CD4-positive, alpha-beta T cell treated with Interleukin-4 for 1 hour (primary cell): Measurements from ENCODE around the gene MEGF9.
"Not testable (repeated sequence)": the region's sequence is repeated elsewhere in the genome, so short reads cannot be mapped to it uniquely, and the experiment has no call there.

Experiments
- DNase-seq, 2 donors: peaks; one replicate each; pipeline ENCODE4 v3.0.0-alpha.2; 2020 to 2022

Gene MEGF9

DNA sequence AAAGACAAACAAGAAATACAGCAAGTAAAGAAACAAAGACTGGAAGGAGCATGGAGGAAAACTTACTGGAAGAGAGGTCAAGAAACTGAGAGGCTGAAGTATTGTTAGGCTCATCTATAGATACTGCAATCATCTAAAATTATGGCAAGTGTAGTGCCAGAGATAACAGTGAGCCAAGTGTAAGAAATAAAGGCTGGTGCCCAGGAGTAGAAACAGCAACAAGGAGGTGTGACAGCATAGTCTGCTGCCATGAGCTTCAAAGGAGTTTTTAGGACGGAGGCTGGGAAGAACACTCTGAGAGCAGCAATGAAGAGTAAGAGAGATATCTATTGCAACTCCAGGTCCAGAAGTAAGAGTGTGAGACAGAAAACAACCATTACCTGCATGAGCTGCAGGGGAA lies 60.5 kb downstream of the MEGF9 start:
- no peak for DNase-seq

DNA sequence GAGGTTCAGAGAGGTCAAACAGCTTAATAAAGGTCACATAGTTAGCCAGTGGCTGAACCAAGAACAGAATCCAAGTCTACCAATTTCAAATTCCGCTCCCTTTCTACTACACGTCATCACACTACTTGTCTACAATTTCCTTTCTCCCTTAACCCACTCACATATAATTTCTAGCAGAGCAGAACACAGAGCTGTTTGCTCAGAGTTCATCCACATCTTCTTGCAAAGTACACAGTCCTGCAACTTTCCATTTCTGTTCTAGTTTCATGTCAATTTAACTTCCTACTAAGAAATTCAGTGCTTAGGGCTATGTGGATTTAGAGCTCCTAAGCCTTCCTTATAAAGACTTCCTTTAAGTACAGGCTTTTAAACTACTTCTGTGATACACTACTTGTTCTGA lies 61.3 kb downstream of the MEGF9 start:
- no peak for DNase-seq

DNA sequence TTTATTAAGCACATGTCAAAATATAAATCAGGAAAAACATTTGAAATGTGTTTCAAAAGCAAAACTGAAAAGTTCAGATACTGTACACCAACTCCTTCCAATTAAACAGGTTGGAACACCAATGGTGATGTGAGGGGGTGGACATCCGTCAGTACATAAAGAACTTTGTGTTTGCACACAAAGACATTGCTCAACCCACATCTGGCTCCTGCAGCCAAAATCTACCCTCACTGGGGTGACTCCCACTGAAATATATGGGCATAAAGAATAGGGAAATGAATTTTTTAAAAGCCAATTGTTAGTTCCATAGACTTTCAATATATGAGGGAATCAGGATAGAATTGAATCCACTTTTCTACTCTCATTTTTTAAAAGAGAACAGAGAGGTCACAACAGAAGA lies 63.9 kb downstream of the MEGF9 start:
- DNase-seq, result no peak

DNA sequence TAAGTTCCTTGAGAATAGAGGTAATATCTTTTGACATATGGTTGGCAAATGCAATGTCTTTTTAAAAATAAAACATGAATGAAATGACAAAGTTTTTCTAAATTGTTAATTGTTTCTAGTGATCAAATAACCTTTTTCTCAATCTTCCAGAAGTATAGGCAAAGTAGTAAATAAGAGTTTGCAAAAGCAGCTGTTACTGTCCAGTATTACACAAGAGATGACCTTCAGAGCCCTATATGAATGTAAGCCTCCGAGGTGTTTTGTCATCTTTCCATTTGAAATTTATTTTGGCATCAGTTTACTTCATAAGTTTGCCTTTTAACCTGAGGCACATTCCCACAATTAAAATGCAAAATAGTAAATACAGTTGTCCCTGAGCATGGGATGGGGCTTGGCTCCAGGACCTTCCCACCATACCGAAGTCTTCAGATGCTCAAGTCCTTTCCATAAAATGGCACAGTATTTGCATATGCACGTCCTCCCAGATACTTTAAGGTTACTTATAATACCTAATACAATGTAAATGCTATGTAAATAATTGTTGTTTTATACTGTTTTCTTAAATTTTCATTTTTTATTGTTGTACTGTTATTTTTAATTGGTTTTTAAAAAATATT lies 65.6 kb downstream of the MEGF9 start:
- DNase-seq, result no peak

DNA sequence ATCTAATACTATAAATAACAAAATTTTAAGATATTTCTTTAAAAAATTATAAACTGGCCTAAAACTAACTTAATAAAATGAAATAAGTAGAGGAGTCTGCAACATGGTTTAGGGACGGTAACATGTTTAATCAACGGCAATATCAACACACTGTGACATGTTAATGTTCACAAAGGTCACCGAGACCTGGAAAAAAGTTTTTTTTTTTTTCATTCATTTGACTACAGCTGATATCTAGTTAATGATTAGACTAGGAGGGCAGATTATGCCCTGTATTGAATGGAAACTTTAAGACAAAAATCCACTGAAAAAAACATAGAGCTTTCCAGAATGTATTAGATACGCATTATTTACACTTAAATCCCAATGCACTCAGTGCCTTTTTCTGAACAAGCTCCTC lies 67.3 kb downstream of the MEGF9 start:
- no peak for DNase-seq

DNA sequence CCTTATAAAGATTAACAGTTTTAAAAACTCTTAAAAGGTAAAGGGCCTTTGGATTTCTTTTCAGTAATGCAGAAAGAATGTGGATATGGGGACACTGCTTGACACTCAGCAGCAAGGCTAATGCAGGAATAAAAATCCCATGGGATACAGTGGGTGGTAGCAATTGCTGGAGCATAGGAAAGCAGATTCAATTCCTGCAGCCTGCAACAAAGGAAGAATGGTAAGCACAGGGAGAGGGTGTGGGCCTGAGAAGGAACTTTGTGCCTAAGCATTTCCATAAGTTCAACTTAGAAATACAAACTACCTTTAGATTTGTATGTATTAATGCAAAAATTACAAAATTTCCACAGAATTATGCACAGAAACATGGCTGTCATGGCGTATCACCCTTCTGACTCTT lies 68.5 kb downstream of the MEGF9 start:
- no peak for DNase-seq

DNA sequence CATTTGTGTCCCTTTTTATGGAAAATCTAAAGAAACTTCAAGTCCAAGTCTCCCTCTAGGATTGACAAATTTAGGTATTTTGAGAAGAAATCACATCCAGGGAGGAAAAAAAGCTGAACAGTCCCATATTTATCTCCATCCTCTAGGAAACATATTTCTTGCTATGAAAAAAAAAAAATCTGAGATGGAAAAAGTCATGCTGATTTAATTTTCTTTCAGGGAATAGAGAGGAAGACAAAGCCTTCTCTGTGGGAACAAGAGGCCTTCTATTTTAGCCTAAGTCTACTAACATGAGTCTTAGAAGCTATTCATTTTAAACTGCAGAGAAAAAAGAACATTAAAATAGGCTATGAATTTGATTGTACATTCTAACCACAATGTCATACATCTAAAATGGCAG lies 71.2 kb downstream of the MEGF9 start:
- DNase-seq, result no peak

DNA sequence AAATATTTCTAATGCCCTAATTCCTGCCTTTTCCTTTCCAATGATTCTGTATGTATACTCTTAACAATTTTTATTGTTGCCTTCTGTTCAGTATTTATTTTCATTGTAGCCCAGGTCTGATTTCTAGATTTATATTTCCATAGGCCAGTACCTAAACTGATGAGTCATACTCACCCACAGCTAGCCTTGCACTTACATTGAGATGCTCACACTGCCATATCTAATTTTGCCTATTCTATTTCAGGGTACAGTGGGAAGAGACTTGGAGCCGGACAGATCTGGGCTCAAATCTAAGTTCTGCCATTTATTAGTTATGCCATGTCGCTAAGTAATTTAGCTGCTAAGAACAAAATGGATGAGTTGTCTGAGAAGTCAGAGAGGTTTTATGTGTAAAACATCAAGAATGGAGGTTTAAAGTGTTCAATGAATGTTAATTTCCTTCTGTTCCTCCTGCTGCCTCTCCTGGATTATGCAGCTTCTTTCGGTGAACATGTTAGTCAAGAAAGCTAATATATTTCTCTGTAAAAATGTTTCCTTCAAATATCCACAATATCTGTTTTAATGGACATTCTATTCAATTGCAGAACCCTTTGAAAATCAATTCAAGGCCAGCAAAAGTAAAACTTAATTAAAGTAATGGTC lies 72.0 kb downstream of the MEGF9 start:
- no peak for DNase-seq

DNA sequence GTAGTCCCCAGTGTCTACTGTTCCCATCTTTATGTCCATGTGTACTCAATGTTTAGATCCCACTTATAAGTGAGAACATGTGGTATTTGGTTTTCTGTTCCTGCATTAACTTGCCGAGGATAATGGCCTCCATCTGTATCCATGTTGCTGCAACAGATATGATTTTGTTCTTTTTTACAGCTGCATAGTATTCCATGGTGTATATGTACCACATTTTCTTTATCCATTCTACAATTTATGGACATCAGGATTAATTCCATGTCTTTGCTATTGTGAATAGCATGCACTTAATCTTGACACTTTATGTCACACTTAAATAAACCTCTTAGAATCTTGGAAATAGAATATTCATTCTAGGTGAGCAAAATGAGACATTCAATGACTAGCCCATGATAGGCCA lies 73.4 kb downstream of the MEGF9 start:
- DNase-seq, result not testable (repeated sequence)

DNA sequence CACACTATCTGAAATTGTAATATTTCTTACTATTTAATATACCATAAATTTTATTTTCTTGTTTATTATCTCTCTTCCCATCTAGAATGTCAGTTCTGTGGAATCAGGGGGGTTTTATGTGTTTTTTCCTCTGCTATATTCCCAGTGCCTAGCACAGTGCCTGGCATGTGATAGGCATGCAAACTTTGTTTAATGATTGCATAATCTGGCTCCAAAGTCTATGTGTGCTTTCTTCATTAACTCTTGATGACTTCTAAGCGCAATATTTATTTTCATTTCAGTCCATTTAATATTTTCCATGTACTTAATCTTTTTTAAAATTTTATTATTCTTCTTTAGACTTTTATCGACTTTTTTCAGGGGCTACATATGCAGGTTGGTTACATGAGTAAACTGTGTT lies 73.9 kb downstream of the MEGF9 start:
- no peak for DNase-seq

DNA sequence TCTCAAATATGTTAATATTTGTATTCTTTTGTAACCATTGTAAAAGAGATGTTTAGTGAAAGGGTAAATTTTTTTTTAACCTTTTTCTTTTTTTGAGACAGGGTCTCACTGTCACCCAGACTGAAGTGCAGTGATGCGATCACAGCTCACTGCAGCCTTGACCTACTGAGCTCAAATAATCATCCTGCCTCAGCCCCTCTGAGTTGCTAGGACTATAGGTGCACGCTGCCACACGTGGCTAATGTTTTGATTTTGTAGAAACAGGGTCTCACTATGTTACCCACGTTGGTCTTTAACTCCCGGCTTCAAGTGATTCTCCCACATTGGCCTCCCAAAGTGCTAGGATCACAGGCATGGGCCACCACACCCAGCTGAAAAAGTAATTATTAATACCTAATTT lies 76.4 kb downstream of the MEGF9 start:
- no peak for DNase-seq

DNA sequence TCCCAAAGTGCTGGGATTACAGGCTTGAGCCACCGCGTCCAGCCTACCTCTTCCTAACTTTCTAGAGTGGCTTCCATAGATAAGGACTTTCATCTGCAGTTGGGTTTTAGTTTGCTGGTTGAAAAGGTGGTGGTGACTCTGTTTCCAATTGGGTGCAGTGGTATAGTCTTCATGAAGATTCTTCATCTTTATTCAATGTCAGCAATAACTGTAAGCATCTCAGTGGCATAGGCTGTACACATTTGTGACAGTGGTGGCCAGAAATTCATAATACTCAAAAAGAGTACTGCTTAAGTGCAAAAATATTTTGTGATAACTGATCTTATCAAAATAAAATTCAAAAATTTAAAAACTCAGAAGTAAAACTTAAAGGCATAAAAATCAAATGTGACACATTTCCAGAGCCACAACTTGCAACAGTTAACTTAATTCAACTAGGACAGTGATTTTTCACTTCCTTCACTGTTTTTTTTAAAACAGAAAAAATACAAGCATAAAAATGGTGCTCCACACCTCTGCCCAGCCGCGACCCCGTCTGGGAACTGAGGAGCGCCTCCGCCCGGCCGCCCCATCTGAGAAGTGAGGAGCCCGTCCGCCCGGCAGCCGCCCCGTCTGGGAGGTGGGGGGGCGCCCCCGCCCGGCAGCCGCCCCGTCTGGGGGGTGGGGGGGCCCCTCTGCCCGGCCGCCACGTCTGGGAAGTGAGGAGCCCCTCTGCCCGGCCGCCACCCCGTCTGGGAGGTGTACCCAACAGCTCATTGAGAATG lies 77.9 kb downstream of the MEGF9 start:
- no peak for DNase-seq

DNA sequence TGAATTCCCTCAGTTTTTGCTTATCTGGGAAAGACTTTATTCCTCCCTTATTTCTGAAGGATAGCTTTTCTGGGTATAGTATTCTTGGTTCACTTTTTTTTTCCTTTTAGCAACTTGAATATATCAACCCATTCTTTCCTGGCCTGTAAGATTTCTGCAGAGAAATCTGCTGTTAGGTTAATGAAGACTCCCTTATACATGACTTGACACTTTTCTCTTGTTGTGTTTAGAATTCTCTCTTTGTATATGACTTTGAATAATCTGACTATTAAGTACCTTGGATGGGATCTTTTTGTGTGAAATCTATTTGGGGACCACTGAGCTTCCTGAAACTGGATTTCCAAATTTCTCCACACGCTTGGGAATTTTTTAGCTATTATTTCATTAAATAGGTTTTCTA lies 79.3 kb downstream of the MEGF9 start:
- no peak for DNase-seq

DNA sequence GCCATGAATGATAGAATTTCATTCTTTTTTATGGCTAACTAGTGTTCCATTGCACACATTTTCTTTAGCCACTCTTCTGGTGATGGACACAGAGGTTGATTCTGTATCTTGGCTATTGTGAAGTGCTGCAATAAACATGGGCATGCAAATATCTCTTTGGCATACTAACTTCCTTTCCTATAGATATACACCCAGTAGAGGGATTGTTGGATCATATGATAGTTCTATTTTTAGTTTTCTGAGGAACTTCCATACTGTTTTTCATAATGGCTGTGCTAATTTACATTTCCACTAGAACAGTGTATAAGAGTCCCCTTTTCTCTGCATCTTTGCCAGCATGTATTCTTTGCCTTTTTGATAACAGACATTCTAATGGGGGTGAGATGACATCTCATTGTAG lies 83.9 kb downstream of the MEGF9 start:
- DNase-seq, result no peak

DNA sequence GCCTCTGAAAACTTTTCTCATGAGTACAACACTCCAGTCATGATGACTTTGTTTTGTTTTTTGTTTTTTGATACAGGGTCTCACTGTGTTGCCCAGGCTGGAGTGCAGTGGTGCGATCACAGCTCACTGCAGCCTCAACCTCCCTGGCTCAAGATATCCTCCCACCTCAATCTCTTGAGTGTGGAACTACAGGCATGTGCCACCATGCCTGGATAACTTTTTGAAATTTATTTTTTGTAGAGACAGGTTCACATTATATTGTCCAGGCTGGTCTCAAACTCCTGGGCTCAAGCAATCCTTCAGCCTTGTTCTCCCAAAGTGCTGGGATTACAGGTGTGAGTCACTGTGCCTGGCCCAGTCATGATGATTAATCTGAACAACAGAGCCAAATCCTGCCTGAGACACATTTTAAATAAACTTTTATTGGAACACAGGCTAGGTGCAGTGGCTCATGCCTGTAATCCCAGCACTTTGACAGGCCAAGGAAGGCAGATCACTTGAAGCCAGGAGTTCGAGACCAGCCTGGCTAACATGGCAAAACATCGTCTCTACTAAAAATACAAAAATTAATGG lies 85.3 kb downstream of the MEGF9 start:
- not testable (repeated sequence) for DNase-seq

DNA sequence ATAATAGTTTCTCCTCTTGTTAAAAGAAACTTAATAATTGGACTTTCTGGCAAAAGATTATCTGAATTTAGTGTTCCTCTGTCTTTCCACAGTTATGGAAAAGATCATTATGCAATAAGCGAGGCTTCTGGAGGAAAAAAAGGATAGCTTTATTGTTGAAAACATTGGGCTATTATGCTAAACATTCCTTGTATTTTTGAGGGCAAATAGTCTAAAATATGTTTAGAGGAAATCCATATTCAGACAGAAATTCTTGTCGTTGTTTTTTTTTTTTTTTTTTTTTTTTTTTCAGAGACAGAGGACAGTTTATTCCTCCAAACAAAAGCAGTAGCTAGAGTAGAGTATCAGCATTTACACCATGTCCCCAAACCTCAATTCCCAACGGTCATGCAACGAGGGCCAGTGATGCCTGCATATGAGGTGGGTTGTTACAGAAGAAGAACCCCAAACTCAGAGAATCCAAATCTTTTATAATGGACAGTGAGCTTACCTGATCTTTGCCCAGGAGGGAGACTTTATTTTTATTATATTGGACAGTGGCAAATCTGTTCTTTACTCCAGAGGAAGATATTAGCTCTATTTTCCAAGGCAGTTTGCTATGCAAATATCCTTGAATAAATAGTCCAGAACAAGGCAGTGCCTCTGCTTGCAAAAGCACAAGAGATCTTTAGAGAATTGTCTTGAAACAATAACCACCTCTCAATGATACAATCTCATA lies 85.9 kb downstream of the MEGF9 start:
- no peak for DNase-seq

DNA sequence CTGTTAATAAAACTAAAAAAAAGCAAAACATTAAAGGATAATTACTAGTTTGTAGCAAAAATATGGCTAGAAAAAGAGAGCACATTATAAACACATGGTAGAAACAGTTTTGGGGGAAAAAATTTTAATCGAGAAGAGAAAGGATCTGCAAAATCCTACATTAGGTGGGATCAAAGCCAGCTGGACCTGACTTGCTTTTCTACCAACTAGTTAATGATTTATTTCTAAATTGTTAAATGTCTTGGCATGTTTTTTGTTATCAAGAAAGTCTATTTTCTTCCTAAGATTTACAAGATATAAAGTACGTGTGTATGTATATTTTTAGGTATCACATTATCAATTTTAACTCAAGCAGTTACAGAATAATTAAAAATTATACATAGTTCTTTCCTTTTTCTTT lies 87.2 kb downstream of the MEGF9 start:
- no peak for DNase-seq

DNA sequence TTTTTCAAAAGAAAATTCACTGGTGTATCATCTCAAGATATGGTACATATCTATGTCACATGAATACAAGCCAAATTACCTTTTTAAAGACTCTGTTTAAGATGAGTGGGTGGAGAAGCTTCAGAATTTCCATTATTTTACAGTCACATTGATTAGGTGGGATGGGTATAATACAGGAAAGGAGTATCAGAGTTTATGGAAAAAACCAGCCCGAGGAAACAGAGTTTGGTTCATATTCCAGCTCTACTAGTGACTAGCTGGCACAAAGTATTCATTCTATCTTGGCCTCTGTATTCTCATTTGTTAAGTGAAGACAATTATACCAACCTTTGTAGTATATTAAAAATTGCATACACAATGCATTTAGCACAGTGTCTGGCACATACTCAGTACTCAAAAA lies 87.8 kb downstream of the MEGF9 start:
- no peak for DNase-seq

DNA sequence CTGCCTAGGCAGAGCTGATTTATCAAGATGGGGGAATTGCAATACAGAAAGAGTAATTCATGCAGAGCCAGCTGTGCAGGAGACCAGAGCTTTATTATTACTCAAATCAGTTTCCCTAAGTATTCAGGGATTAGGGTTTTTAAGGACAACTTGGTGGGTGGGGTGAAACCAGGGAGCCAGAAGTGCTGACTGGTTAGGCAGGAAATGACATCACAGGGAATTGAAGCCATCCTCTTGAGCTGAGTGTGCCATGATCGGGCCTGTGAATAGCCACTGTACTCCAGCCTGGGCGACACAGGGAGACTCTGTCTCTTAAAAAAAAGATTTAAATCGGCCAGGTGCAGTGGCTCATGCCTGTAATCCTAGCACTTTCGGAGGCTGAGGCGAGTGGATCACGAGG lies 89.0 kb downstream of the MEGF9 start:
- no peak for DNase-seq

DNA sequence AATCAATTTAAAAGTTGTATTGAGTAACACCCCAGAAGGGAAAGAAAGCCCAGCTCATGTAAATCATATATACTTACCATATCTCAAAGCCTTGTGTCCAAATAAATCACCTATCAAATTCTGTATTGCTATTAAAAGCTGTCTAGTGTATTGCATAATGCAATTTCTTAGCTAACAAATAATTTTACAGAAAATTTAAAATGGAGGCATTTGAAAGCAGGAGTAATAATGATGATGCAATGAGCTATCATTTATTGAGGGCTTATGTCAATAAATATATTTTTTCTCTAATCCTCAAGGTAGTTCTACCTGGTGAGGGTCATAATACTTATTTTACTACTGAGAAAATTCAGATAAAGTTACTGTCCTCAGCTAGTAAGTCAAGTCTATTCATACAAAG lies 91.5 kb downstream of the MEGF9 start:
- DNase-seq, result no peak

DNA sequence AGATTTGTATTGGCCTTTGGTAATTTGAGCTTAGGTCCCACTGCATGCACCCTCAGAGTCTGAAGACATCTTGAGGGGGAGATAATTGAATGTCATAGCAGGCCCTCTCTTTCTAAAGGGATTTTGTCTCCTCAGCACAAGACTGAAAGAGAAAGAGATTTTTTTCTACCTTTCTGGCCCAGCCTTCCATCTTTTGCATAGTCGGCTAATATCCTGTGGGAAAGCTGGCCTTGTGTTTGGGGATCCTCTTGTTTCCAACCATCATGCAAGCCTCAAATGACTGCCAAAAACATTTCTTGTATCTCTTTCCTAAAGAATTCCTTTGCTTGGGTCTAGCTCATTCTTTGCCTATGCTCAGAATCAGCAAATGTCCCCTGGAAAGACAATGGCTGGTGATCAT lies 92.3 kb downstream of the MEGF9 start:
- DNase-seq, result no peak

DNA sequence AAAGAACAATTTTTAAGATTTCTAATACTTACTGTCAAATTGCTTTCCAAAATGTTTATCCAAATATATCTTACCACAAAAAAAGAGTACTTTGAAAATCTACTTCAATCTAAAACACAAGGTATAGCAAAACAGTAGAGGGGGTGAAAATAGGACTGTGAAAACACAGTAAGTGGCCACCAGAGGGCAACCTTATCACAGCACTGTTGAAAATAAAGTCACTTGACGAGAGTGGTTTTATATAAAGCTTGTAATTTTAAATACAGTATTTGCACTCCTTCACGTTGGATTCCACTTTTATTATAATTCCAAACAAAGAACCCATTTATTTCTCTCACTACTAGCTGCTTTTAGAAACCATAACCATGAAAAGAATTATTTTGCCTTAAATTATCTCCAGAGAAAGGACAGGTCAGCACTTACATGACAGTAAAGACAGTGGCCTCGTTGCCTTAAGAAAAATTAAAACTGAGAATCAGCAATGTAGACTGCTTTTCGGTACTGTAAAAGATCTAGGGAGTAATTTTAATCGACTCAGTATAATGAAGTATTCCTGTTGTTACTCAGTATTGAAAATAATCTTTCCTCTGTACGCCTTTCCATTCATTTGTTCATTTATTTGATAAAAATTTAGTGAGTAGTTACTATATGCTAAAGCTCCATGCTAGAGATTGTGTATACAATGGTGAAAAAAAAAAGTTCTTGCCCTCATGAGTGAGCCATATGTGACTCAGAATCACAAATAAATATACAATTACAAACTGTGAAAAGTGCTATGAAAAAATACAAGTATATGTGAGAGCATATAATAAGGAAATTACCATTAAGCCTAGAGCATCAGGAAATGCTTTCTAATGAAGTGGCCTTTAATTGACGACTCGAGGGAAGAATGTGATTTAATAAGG lies 94.3 kb downstream of the MEGF9 start:
- DNase-seq, result peak; percentile 59 to 71
